ENCODE measurements around the gene RAPSN. TPM values are rescaled to one million over a fixed set of nuclear protein-coding genes. Genes with fewer than 3 reads are reported as not detected.

The RAPSN gene
- total RNA-seq, 4 donors from 2014 or later: 0.38 TPM; not detected in 3

- no peak overlapping the region for H3K4me3 ChIP-seq
- H3K27ac ChIP-seq: peak overlapping the region in 2 of 4 donors; percentile 42 to 83
- TF ChIP-seq CTCF (IDR thresholded peaks at IDR 0.05) (no peak), POLR2A (IDR thresholded peaks at IDR 0.05) (no peak)
- 81 to 94% methylated on average over 4 of the region's 4 CpGs for WGBS, 2 donors
- intact Hi-C loops (cut with DNase I): no loop called here
- no peaks in the 10 kb centered on the region for H3K9me3 ChIP-seq
- peaks cover 7 to 42% (median 19%) of the 10 kb centered on the region in 3 donors for H3K4me1 ChIP-seq
- no peaks in the 10 kb centered on the region for H3K27me3 ChIP-seq
- no peak for DNase-seq
- peaks cover 19 to 100% (median 45%) of the 10 kb centered on the region in 3 donors for H3K36me3 ChIP-seq
These were observed 21.7 kb upstream of the RAPSN start for GRCh38 chr11:47470671-47471070.

GRCh38 chr11:47469361-47470179 is 20.6 kb upstream of the RAPSN start:
- TF ChIP-seq POLR2A (IDR thresholded peaks at IDR 0.05) (no peak), CTCF (IDR thresholded peaks at IDR 0.05) (no peak)
- Histone ChIP-seq H3K36me3 (peaks cover 15 to 100% (median 34%) of the 10 kb centered on the region in 3 donors), H3K4me1 (peaks cover 7 to 50% (median 24%) of the 10 kb centered on the region in 3 donors), H3K27ac (peak overlapping the region in 3 of 4 donors; percentile 1 to 83 (median 45)), H3K27me3 (no peaks in the 10 kb centered on the region), H3K9me3 (no peaks in the 10 kb centered on the region), H3K4me3 (no peak overlapping the region)
- WGBS, 2 donors: 69 to 75% methylated on average over 4 to 7 of the region's 7 CpGs
- no peak for DNase-seq
- intact Hi-C loops (cut with DNase I): no loop called here

- WGBS, 2 donors: 64 to 65% methylated on average over 8 of the region's 8 CpGs
- H3K9me3 ChIP-seq: no peaks in the 10 kb centered on the region
- no peak for DNase-seq
- TF ChIP-seq CTCF (IDR thresholded peaks at IDR 0.05): no peak
- no peak for TF ChIP-seq POLR2A (IDR thresholded peaks at IDR 0.05)
- H3K4me3 ChIP-seq: no peak overlapping the region
- intact Hi-C loops (cut with DNase I): no loop called here
- H3K27ac ChIP-seq: peak overlapping the region in 2 of 4 donors; percentile 45 to 83
- H3K36me3 ChIP-seq: peaks cover 15 to 100% (median 29%) of the 10 kb centered on the region in 3 donors
- no peaks in the 10 kb centered on the region for H3K27me3 ChIP-seq
- peaks cover 7 to 50% (median 24%) of the 10 kb centered on the region in 3 donors for H3K4me1 ChIP-seq
These were observed 19.8 kb upstream of the RAPSN start for GRCh38 chr11:47468598-47469214.

GRCh38 chr11:47467357-47467756 is 18.4 kb upstream of the RAPSN start:
- WGBS, 2 donors: 83 to 86% methylated on average over 2 to 7 of the region's 7 CpGs
- Histone ChIP-seq H3K4me3 (no peak overlapping the region), H3K9me3 (no peaks in the 10 kb centered on the region), H3K27me3 (no peaks in the 10 kb centered on the region), H3K27ac (peak overlapping the region; percentile 30 to 83 (median 66)), H3K36me3 (peaks cover 11 to 98% (median 18%) of the 10 kb centered on the region in 3 donors), H3K4me1 (peaks cover 7 to 50% (median 24%) of the 10 kb centered on the region in 3 donors)
- DNase-seq: no peak
- TF ChIP-seq POLR2A (IDR thresholded peaks at IDR 0.05): no peak
- TF ChIP-seq CTCF (IDR thresholded peaks at IDR 0.05): no peak
- intact Hi-C loops (cut with DNase I): no loop called here

- intact Hi-C loops (cut with DNase I): no loop called here
- Histone ChIP-seq H3K27ac (peak overlapping the region; percentile 30 to 83 (median 66)), H3K27me3 (no peaks in the 10 kb centered on the region), H3K36me3 (peaks cover 11 to 98% (median 14%) of the 10 kb centered on the region in 3 donors), H3K9me3 (no peaks in the 10 kb centered on the region), H3K4me3 (peak overlapping the region in 1 of 4 donors; percentile 5), H3K4me1 (peaks cover 7 to 50% (median 24%) of the 10 kb centered on the region in 3 donors)
- DNase-seq: no peak
- 23 to 45% methylated on average over 4 of the region's 4 CpGs for whole genome bisulfite sequencing, 2 donors
- TF ChIP-seq POLR2A (IDR thresholded peaks at IDR 0.05) (no peak), CTCF (IDR thresholded peaks at IDR 0.05) (no peak)
These were observed 17.8 kb upstream of the RAPSN start for GRCh38 chr11:47466701-47467250.
